ENCODE measurements around the gene KIAA1328.

DNA sequence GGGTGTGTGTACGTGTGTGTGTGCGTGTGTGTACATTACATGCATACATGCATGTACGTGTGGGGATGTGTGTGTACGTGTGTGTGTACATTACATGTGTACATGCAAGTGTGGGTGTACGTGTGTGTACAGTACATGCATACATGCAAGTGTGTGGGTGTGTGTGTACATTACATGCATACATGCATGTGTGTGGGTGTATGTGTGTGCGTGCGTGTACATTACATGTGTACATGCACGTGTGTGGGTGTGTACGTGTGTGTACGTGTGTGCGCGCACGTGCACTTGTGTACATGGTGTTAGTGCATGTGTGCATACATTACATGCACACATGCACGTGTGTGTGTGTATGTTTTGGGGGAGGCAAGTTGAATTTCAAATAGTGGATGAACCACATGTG lies 436.0 kb downstream of the KIAA1328 start:
- TF ChIP-seq POLR2A (IDR thresholded peaks at IDR 0.05), result no peak
- TF ChIP-seq, protein P1, sequence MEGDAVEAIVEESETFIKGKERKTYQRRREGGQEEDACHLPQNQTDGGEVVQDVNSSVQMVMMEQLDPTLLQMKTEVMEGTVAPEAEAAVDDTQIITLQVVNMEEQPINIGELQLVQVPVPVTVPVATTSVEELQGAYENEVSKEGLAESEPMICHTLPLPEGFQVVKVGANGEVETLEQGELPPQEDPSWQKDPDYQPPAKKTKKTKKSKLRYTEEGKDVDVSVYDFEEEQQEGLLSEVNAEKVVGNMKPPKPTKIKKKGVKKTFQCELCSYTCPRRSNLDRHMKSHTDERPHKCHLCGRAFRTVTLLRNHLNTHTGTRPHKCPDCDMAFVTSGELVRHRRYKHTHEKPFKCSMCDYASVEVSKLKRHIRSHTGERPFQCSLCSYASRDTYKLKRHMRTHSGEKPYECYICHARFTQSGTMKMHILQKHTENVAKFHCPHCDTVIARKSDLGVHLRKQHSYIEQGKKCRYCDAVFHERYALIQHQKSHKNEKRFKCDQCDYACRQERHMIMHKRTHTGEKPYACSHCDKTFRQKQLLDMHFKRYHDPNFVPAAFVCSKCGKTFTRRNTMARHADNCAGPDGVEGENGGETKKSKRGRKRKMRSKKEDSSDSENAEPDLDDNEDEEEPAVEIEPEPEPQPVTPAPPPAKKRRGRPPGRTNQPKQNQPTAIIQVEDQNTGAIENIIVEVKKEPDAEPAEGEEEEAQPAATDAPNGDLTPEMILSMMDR (IDR thresholded peaks at IDR 0.05), result no peak
- no peak for TF ChIP-seq POLR2AphosphoS5 (IDR thresholded peaks at IDR 0.05; ENCODE audit: insufficient read depth in 1 of 2, low read depth in 1 of 2)

Data from vagina (tissue), 2 donors.